Natural killer cell (primary cell): ENCODE measurements around the gene CORT. TPM values are rescaled to one million over a fixed set of nuclear protein-coding genes. Genes with fewer than 3 reads are reported as not detected.

Source experiments
- ATAC-seq, 3 donors: fragments of 150-1000 bp in 2 of 3; fragments of 200-7000 bp in 1 of 3; cut with Tn5 transposase; 1 replicate in 1 of 3; 2 replicates in 2 of 3; pipeline ENCODE4 v1.10.0; 2021; ENCODE audit warnings: mild to moderate bottlenecking in 2 of 3, moderate library complexity in 2 of 3
- DNase-seq, 2 donors: peaks; one replicate each; pipeline versions ENCODE4 v3.0.0 to v3.0.0-alpha.2; 2013 to 2021; ENCODE audit warnings: mixed read lengths in 1 of 2
- H3K27ac ChIP-seq: one replicate; pipeline ENCODE4 v1.5.1; 2013; ENCODE audit warnings: mild to moderate bottlenecking, low read length
- H3K27me3 ChIP-seq: one replicate; pipeline ENCODE4 v1.6.1; 2013; ENCODE audit warnings: low read length; ENCODE audit not compliant: control insufficient read depth, insufficient read depth
- H3K36me3 ChIP-seq: one replicate; pipeline ENCODE4 v1.6.1; 2013; ENCODE audit warnings: low read length; ENCODE audit not compliant: control insufficient read depth, insufficient read depth
- H3K4me1 ChIP-seq: one replicate; pipeline ENCODE4 v1.6.1; 2013; ENCODE audit warnings: low read length; ENCODE audit not compliant: control insufficient read depth, insufficient read depth
- H3K4me3 ChIP-seq: one replicate; pipeline ENCODE4 v1.5.1; 2013; ENCODE audit warnings: low read length
- H3K9me3 ChIP-seq: one replicate; pipeline ENCODE4 v1.6.1; 2013; ENCODE audit warnings: low read length; ENCODE audit not compliant: control insufficient read depth, insufficient read depth
- H3K27ac Mint-ChIP-seq, 2 donors: one replicate each; pipeline ENCODE4 v1.8.0; 2022; ENCODE audit warnings: mild to moderate bottlenecking in 2 of 2, mixed read lengths in 2 of 2, moderate library complexity in 1 of 2
- H3K27me3 Mint-ChIP-seq, 2 donors: one replicate each; pipeline ENCODE4 v1.8.0; 2022; ENCODE audit warnings: low read depth in 2 of 2, mixed read lengths in 2 of 2
- H3K36me3 Mint-ChIP-seq: one replicate; pipeline ENCODE4 v1.8.0; 2022; ENCODE audit warnings: mixed read lengths
- H3K4me1 Mint-ChIP-seq, 2 donors: one replicate each; pipeline ENCODE4 v1.8.0; 2022; ENCODE audit warnings: mixed read lengths in 2 of 2
- H3K4me3 Mint-ChIP-seq: one replicate; pipeline ENCODE4 v1.8.0; 2022; ENCODE audit warnings: mild to moderate bottlenecking, moderate library complexity, mixed read lengths
- H3K9me3 Mint-ChIP-seq, 2 donors: one replicate each; pipeline ENCODE4 v1.8.0; 2022; ENCODE audit warnings: mixed read lengths in 2 of 2
- CTCF ChIP-seq: fragments of 200-600 bp; IDR thresholded peaks from one replicate; pipeline ENCODE4 v1.8.0; 2022; ENCODE audit warnings: antibody characterized with exemption
- WGBS: methylation state at CpG from one replicate; pipeline ENCODE4 v1.1.7; 2013; ENCODE audit warnings: missing lambda C conversion rate; ENCODE audit not compliant: insufficient coverage; 5-methylcytosine and 5-hydroxymethylcytosine counted together
- intact Hi-C: fragments of 100-400 bp; cut with micrococcal nuclease; formaldehyde crosslinking; loops from one replicate; pipeline ENCODE4 v1.14.2; 2022
- total RNA-seq, 4 donors: library from RNA; stranded (reverse); fragments of 120-200 nt in 1 of 4; gene quantifications; one replicate each; pipeline versions ENCODE4 v1.2.3 to v1.2.4, GENCODE V29; 2013 to 2022

CORT gene
- total RNA-seq, 3 donors from 2014 or later (not counting 1 experiment from before 2014, with no cell fraction given), result not detected

- 81% methylated on average over 7 of the region's 7 CpGs for WGBS
- Histone ChIP-seq H3K4me1 (no peaks in the 10 kb centered on the region), H3K36me3 (no peaks in the 10 kb centered on the region), H3K27ac (no peak overlapping the region), H3K27me3 (no peaks in the 10 kb centered on the region), H3K9me3 (no peaks in the 10 kb centered on the region), H3K4me3 (no peak overlapping the region)
- peak; percentile 54 to 76 (median 68) for ATAC-seq
- Mint-ChIP-seq H3K9me3 (no peaks in the 10 kb centered on the region), H3K27ac (no peak overlapping the region), H3K36me3 (no peaks in the 10 kb centered on the region), H3K27me3 (peaks cover 5 to 20% of the 10 kb centered on the region in 2 donors), H3K4me1 (peaks cover 6 to 7% of the 10 kb centered on the region in 2 donors), H3K4me3 (peak overlapping the region; percentile 4)
- intact Hi-C loops, result no loop called here
- TF ChIP-seq CTCF, result no peak
- DNase-seq, result no peak
Observed at GRCh38 chr1:10446790-10447422, 2.9 kb upstream of the CORT start.

- no peak for TF ChIP-seq CTCF
- Mint-ChIP-seq H3K36me3 (no peaks in the 10 kb centered on the region), H3K4me3 (no peak overlapping the region), H3K9me3 (no peaks in the 10 kb centered on the region), H3K27me3 (peaks cover 5 to 20% of the 10 kb centered on the region in 2 donors), H3K27ac (no peak overlapping the region), H3K4me1 (peaks cover 6 to 7% of the 10 kb centered on the region in 2 donors)
- no peaks in the 10 kb centered on the region for H3K36me3 ChIP-seq
- ATAC-seq (no peak), DNase-seq (no peak)
- peaks cover 5% of the 10 kb centered on the region for H3K9me3 ChIP-seq
- no peaks in the 10 kb centered on the region for H3K4me1 ChIP-seq
- intact Hi-C loops, result no loop called here
- no peak overlapping the region for H3K4me3 ChIP-seq
- 95% methylated on average over 21 of the region's 21 CpGs for WGBS
- H3K27me3 ChIP-seq, result no peaks in the 10 kb centered on the region
- no peak overlapping the region for H3K27ac ChIP-seq
Observed at GRCh38 chr1:10450156-10450814, 454 bp downstream of the CORT start.

- H3K9me3 Mint-ChIP-seq, result no peaks in the 10 kb centered on the region
- no peak for TF ChIP-seq CTCF
- H3K27me3 Mint-ChIP-seq, result peaks cover 5 to 20% of the 10 kb centered on the region in 2 donors
- H3K27ac Mint-ChIP-seq, result no peak overlapping the region
- ATAC-seq, result no peak
- H3K36me3 Mint-ChIP-seq, result no peaks in the 10 kb centered on the region
- Histone ChIP-seq H3K27me3 (no peaks in the 10 kb centered on the region), H3K9me3 (peaks cover 5% of the 10 kb centered on the region), H3K4me3 (no peak overlapping the region), H3K4me1 (no peaks in the 10 kb centered on the region), H3K36me3 (no peaks in the 10 kb centered on the region), H3K27ac (no peak overlapping the region)
- WGBS, result 79% methylated on average over 4 of the region's 6 CpGs
- DNase-seq, result no peak
- peaks cover 6 to 7% of the 10 kb centered on the region in 2 donors for H3K4me1 Mint-ChIP-seq
- no peak overlapping the region for H3K4me3 Mint-ChIP-seq
- intact Hi-C loops, result no loop called here
Observed at GRCh38 chr1:10450836-10451235, 1.0 kb downstream of the CORT start.
